GM21447 (cell line): ENCODE measurements around the gene MORC1.
"Not testable (repeated sequence)": the region's sequence is repeated elsewhere in the genome, so short reads cannot be mapped to it uniquely, and the experiment has no call there.

Experiments used
- ATAC-seq: cut with Tn5 transposase; IDR thresholded peaks from one replicate; pipeline ENCODE4 v1.9.1; 2021; ENCODE audit not compliant: unreplicated experiment

The MORC1 gene

GRCh38 chr3:109109574-109109973 lies 8.4 kb downstream of the MORC1 start:
- ATAC-seq: no peak

GRCh38 chr3:109098079-109098644 lies 19.8 kb downstream of the MORC1 start:
- no peak for ATAC-seq

GRCh38 chr3:109095166-109095565 lies 22.8 kb downstream of the MORC1 start:
- ATAC-seq: no peak

GRCh38 chr3:109093561-109093960 lies 24.4 kb downstream of the MORC1 start:
- no peak for ATAC-seq

- no peak for ATAC-seq
Observed at GRCh38 chr3:109091846-109092245, 26.1 kb downstream of the MORC1 start.

- ATAC-seq: no peak
Observed at GRCh38 chr3:109089265-109089664, 28.7 kb downstream of the MORC1 start.

GRCh38 chr3:109081746-109082510 lies 36.0 kb downstream of the MORC1 start:
- peak; percentile 100 for ATAC-seq

- ATAC-seq: not testable (repeated sequence)
Observed at GRCh38 chr3:109080090-109080489, 37.8 kb downstream of the MORC1 start.

GRCh38 chr3:109073116-109073515 lies 44.8 kb downstream of the MORC1 start:
- ATAC-seq: no peak

- peak; percentile 92 for ATAC-seq
Observed at GRCh38 chr3:109072194-109072593, 45.7 kb downstream of the MORC1 start.

GRCh38 chr3:109071350-109072142 lies 46.4 kb downstream of the MORC1 start:
- peak; percentile 52 for ATAC-seq

- no peak for ATAC-seq
Observed at GRCh38 chr3:109070211-109070610, 47.7 kb downstream of the MORC1 start.

GRCh38 chr3:109066864-109067263 lies 51.1 kb downstream of the MORC1 start:
- no peak for ATAC-seq

- ATAC-seq: peak; percentile 93
Observed at GRCh38 chr3:109059264-109059663, 58.7 kb downstream of the MORC1 start.

GRCh38 chr3:109057616-109058015 lies 60.3 kb downstream of the MORC1 start:
- ATAC-seq: no peak

GRCh38 chr3:109057056-109057455 lies 60.9 kb downstream of the MORC1 start:
- no peak for ATAC-seq

GRCh38 chr3:109050591-109051167 lies 67.3 kb downstream of the MORC1 start:
- peak; percentile 86 for ATAC-seq

- ATAC-seq: no peak
Observed at GRCh38 chr3:109047366-109047765, 70.6 kb downstream of the MORC1 start.

- ATAC-seq: no peak
Observed at GRCh38 chr3:109045271-109046040, 72.5 kb downstream of the MORC1 start.

- no peak for ATAC-seq
Observed at GRCh38 chr3:109035082-109035481, 82.9 kb downstream of the MORC1 start.
